ENCODE measurements around the gene ANKRD60. TPM values are rescaled to one million over a fixed set of nuclear protein-coding genes. Genes with fewer than 3 reads are reported as not detected.

The ANKRD60 gene
- total and polyA plus RNA-seq, 2 of the 4 experiments (the other 2 are of a cell fraction) = not detected

DNA sequence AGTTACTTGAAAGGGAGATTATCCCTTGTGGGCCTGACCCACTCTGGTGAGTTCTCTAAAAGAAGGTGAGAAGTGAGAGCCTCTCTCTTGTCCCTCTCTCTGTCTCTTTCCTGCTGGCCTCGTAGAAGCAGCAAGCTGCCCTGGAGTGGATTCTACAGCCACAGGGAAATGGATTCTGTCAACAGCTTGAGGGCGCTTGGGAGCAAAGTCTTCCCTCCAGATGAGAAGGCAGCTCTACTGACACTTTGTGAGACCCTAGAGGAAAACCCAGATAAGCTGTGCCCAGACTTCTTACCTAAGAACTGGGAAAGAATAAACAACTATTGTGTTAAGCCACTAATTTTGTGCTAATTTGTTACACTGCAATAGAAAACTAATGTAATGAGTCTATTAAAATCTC is 39.9 kb downstream of the ANKRD60 start:
- no peak overlapping the region for H3K14ac ChIP-seq (replicated peaks; ENCODE audit: low read depth, low read length)
- peaks cover 5% of the 10 kb centered on the region for H3K9me3 ChIP-seq (ENCODE audit: control insufficient read depth, insufficient read depth, low read length)
- H3K27me3 ChIP-seq (ENCODE audit: control insufficient read depth, insufficient read depth, low read length) = peaks cover 9% of the 10 kb centered on the region
- H3K4me2 ChIP-seq (ENCODE audit: low read depth, low read length) = no peak overlapping the region
- no peak overlapping the region for H3K9ac ChIP-seq (ENCODE audit: low read depth, low read length)
- H3K27ac ChIP-seq (ENCODE audit: insufficient read depth, low read length) = no peak overlapping the region
- H2AFZ ChIP-seq (replicated peaks; ENCODE audit: low read length, poor library complexity) = no peak overlapping the region
- no peak overlapping the region for H2BK20ac ChIP-seq (ENCODE audit: low read depth, low read length)
- H4K8ac ChIP-seq (ENCODE audit: low read depth in 2 of 2, low read length in 2 of 2) = no peak overlapping the region
- dilution Hi-C loops (cut with HindIII; ENCODE audit: low sequenced_read_pairs, unreplicated experiment) = no loop called here
- TF ChIP-seq MAZ (IDR thresholded peaks at IDR 0.05; ENCODE audit: borderline replicate concordance, low read depth, low read length) = no peak
- TF ChIP-seq, protein P1, sequence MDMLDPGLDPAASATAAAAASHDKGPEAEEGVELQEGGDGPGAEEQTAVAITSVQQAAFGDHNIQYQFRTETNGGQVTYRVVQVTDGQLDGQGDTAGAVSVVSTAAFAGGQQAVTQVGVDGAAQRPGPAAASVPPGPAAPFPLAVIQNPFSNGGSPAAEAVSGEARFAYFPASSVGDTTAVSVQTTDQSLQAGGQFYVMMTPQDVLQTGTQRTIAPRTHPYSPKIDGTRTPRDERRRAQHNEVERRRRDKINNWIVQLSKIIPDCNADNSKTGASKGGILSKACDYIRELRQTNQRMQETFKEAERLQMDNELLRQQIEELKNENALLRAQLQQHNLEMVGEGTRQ (IDR thresholded peaks at IDR 0.05; ENCODE audit: low read depth, low read length) = no peak
- H3K79me1 ChIP-seq (ENCODE audit: low read depth in 1 of 2, low read length in 2 of 2) = no peaks in the 10 kb centered on the region
- BruUV-seq (replicated peaks) = no TSS peak
- ChIA-PET CTCF (no interaction called here), POLR2A (ENCODE audit: unreplicated experiment) (no interaction called here)
- no peak overlapping the region for H3K56ac ChIP-seq (ENCODE audit: extremely low read depth, insufficient read depth, low read length)
- H3K9me1 ChIP-seq (ENCODE audit: insufficient read depth, low read length) = no peaks in the 10 kb centered on the region
- no peak overlapping the region for H2AK9ac ChIP-seq (replicated peaks; ENCODE audit: low read depth, low read length, poor library complexity)
- no peak overlapping the region for H4K91ac ChIP-seq (ENCODE audit: insufficient read depth, low read depth, low read length)
- ATAC-seq (ENCODE audit: low read depth) (no peak), DNase-seq (no peak)
- H4K5ac ChIP-seq (ENCODE audit: low read depth, low read length) = no peak overlapping the region
- in situ Hi-C loops (cut with MboI; ENCODE audit: low sequenced_read_pairs) = loop anchor here (10.0 kb wide), 1 partner anchor 584 kb away; no protein-coding TSS in a partner anchor
- H4K20me1 ChIP-seq (ENCODE audit: insufficient read depth, low read length) = no peaks in the 10 kb centered on the region
- H3K4ac ChIP-seq (ENCODE audit: low read depth, low read length) = no peak overlapping the region
- no peaks in the 10 kb centered on the region for H3K4me1 ChIP-seq (ENCODE audit: control insufficient read depth, insufficient read depth, low read length)
- intact Hi-C loops (cut with micrococcal nuclease) = no loop called here
- H3K36me3 ChIP-seq (ENCODE audit: control insufficient read depth, insufficient read depth, low read length) = no peaks in the 10 kb centered on the region
- H2AK5ac ChIP-seq (ENCODE audit: low read depth, low read length) = no peak overlapping the region
- WGBS, 2 experiments (ENCODE audit: extremely low coverage in 2 of 2, insufficient read length in 1 of 2) = no CpG with 5 or more reads among the region's 2 CpGs
- no peak overlapping the region for H3K23ac ChIP-seq (ENCODE audit: low read depth, low read length)
- H3K18ac ChIP-seq (ENCODE audit: low read depth, low read length) = no peak overlapping the region
- no peak overlapping the region for H2BK15ac ChIP-seq (ENCODE audit: low read depth, low read length)
- H2BK5ac ChIP-seq (ENCODE audit: low read depth, low read length, poor library complexity, severe bottlenecking) = no peak overlapping the region
- no peak overlapping the region for H3K4me3 ChIP-seq (ENCODE audit: insufficient read depth, low read depth, low read length)
- H2BK120ac ChIP-seq (ENCODE audit: low read depth, low read length) = no peak overlapping the region

Data from IMR-90 (cell line).